Activated CD4-positive, alpha-beta T cell treated with anti-CD3 and anti-CD28 coated beads, Interleukin-10, Interleukin-2, amounts not matched to agents 100 ng/mL and 50 ng/mL, durations not matched to agents 16 hours and 8 hours (primary cell): ENCODE data around the gene CELA3B.
"Not testable (repeated sequence)": the region's sequence is repeated elsewhere in the genome, so short reads cannot be mapped to it uniquely, and the experiment has no call there.

Experiments used
- DNase-seq: peaks from one replicate; pipeline ENCODE4 v3.0.0-alpha.2; 2020

Gene CELA3B, protein sequence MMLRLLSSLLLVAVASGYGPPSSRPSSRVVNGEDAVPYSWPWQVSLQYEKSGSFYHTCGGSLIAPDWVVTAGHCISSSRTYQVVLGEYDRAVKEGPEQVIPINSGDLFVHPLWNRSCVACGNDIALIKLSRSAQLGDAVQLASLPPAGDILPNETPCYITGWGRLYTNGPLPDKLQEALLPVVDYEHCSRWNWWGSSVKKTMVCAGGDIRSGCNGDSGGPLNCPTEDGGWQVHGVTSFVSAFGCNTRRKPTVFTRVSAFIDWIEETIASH

DNA sequence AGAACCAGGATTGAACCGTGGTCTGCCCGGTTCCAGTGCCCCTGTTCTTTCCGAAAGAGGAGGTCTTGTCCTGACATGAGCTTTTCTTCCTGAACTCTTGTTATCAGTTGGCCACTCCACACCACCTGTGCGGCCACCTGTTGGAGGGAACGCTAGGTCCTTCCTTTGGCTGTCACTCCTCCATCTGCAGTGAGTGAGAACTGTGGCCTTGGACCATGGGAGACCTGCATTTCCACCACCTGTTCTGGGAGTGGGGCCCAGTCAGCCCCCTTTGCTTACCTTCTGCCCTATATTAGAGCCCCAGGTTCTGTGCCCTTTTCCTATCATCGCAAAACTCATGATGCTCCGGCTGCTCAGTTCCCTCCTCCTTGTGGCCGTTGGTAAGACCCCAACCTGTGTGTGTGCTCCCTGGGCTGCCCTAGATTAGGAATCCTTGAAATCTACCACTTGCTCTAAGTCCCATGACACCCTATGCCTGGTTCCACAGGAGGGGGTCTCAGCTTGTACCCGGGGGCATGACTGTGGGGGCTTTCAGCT is at the start of gene CELA3B:
Gene CELA3B, plus strand, starts transcription at position 320 of the 537 bp plus-strand sequence. Its CDS starts 18 bp downstream, at position 338.
- DNase-seq: not testable (repeated sequence)

DNA sequence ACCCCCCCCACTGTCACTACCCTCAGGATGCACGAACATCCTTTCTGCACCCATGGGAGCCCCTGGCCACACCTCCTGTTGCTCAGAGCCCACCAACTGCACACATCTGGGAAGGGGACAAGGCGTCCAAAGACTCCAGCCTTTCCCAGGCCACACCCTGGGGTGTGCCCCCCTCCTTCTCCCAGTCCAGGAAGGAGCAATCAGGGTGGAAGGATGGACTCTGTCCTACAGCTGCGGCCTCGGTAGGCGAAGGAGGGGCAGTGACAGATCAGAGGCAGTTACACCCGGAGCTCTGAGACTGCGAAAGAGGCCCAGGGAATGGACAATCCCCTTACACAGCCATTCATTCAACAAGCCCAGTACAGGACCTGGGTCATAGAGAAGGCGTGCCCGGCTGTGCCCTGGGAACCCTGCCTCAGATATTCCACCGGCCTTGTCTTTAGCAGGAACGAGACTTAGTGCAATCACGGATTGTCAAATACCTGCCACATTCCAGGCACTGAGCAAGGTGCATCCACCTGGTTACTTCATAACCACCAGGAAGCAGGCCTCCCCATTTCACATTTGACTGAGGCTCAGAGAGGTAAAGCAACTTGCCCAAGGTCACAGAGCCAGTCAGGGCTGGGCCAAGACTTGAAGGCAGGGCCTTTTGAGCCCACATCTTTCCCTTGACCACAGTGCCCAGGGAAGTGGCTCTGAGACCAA is 49.1 kb upstream of the CELA3B start:
- no peak for DNase-seq

GRCh38 chr1:21930080-21930571 is 46.7 kb upstream of the CELA3B start:
- no peak for DNase-seq

- no peak for DNase-seq
Measured at GRCh38 chr1:21930629-21931170, 46.1 kb upstream of the CELA3B start.

- DNase-seq: no peak
Measured at GRCh38 chr1:21931171-21932093, 45.4 kb upstream of the CELA3B start.

GRCh38 chr1:21932127-21932526 is 44.7 kb upstream of the CELA3B start:
- no peak for DNase-seq

- DNase-seq: no peak
Measured at GRCh38 chr1:21933397-21934248, 43.2 kb upstream of the CELA3B start.

DNA sequence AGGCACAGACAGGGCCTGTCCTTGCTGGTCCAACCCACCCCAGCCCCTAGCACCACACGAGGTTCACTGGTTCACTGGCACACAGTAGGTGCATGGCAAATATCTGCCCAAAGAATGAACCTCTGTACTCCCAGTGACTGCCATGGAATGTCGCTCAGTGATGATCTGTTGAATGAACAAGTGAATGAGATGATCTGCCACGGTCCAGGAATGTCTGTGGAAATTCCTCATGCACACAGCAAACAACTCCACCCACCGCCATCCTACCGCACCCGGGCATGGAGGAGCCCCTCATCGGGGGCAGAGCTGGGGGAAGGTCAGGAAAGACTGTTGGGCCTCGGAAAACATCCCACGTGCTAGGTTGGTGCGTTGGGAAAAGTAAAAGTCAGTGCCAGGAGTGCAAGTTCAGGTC is 41.4 kb upstream of the CELA3B start:
- DNase-seq: no peak

GRCh38 chr1:21935891-21936365 is 40.9 kb upstream of the CELA3B start:
- no peak for DNase-seq

- no peak for DNase-seq
Measured at GRCh38 chr1:21936366-21937031, 40.3 kb upstream of the CELA3B start.

DNA sequence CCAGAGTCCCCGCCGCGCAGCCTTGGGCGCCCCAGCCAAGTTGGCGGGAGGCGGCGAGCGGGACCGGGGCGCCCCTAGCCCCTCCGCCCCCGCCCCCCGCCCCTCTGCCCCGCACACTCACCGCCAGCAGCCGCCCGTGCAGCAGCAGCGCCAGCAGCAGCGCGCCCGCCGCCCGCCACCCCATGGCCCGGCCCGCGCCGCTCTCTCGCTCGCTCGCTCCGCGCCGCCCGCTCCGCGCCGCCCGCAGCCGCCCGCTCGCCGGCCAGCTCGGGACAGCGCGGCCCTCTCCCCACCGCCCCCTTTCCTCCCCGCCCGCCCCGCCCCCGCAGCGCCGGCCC is 39.8 kb upstream of the CELA3B start, which contains the start of gene HSPG2:
Gene HSPG2, minus strand, starts transcription at position 277 of the 338 bp plus-strand sequence. Its CDS starts 93 bp downstream, at position 184.
- no peak for DNase-seq

DNA sequence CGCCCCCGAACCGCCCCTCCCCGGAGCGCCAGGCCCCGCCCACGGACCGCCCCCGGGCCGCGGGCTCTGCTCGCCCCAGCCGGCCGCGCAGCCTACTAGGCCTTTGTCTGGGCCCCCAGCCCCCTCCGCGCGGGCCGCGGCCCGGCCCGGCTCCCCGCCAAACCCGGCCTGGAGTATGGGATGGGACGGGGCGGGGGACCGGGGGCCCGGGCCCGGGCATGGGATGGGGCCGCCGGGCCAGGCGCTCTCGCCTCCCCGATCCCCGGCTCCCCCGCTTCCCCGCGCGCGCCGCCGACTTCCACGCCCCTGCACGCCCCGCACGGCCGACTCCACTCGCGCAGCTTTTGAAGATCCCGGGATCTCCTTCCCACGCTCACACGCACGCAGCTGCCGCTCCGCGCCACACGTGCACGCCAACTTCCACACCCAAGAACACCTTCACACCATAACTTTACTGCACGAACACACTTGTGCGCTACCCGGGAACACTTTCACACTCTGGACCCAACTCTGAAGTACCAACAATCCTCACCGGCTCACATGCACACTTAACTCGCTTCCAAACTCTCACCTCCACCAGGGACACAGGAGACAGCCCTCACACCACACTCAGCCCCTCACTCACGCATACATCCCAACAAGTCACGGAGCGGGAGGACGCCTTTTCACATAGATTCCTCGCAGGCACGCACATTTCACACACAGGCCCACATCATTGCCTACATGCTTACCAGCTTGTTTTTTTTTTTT is 39.3 kb upstream of the CELA3B start:
- peak; percentile 52 for DNase-seq

- DNase-seq: no peak
Measured at GRCh38 chr1:21938732-21939538, 37.9 kb upstream of the CELA3B start.

- no peak for DNase-seq
Measured at GRCh38 chr1:21939650-21940374, 37.0 kb upstream of the CELA3B start.

DNA sequence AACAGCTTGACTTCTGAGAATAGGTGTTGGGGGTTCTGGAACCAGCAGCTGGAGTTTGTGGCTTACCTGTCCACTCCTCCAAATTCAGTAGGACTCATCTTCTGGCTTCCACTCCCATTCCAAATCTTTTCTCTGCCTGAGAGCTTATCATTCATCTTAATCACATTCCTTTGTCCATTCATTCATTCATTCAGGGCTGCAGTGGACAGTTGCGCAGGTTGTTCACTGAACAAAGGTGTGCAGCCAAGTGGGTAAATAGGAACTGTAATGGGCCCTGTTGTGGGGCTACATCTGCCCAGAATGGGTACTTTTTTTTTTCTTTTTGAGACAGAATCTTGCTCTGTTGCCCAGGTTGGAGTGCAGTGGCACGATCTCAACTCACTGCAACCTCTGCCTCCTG is 36.3 kb upstream of the CELA3B start:
- DNase-seq: no peak

DNA sequence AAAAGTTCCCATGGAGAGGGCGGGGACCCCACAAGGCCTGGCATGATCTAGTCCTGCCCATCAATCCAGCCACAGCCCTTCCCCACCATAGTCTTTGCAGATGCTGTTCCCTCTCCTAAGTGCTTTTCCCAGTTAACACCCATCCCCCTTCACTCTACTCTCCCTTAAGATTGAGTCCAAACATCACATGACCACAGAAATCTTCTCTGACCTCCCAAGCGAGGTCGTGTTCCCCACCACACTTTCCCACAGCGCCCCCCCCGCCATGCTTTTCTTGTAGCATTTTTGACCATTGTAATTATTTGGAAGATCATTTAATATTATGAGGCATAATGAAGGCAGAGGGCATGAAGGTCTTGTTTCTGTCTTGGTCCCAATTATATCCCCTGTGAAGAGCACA is 35.5 kb upstream of the CELA3B start:
- DNase-seq: no peak

GRCh38 chr1:21942464-21942863 is 34.4 kb upstream of the CELA3B start:
- DNase-seq: no peak

- not testable (repeated sequence) for DNase-seq
Measured at GRCh38 chr1:21942959-21943640, 33.7 kb upstream of the CELA3B start.
